GM08714 (cell line): Measurements from ENCODE around the gene CHTF8.
"Not testable (repeated sequence)": the region's sequence is repeated elsewhere in the genome, so short reads cannot be mapped to it uniquely, and the experiment has no call there.

Source experiments
- H3K4me3 ChIP-seq: fragments of 200-500 bp; sonication (Bioruptor generic); 2 replicates; pipeline ENCODE4 v1.5.1; 2014; ENCODE audit warnings: mild to moderate bottlenecking, low read length, inconsistent platforms
- ZNF274 ChIP-seq: IDR thresholded peaks from 2 replicates; pipeline ENCODE4 v1.6.1; 2012; ENCODE audit warnings: mild to moderate bottlenecking, low read depth, low read length

Gene CHTF8

GRCh38 chr16:69126221-69126620 lies 6.2 kb downstream of the CHTF8 start:
- no peak overlapping the region for H3K4me3 ChIP-seq
- TF ChIP-seq ZNF274 = no peak

GRCh38 chr16:69124961-69125360 lies 7.4 kb downstream of the CHTF8 start:
- H3K4me3 ChIP-seq = not testable (repeated sequence)

GRCh38 chr16:69124406-69124805 lies 8.0 kb downstream of the CHTF8 start:
- H3K4me3 ChIP-seq = not testable (repeated sequence)

- TF ChIP-seq ZNF274 = no peak
- H3K4me3 ChIP-seq = no peak overlapping the region
Observed at GRCh38 chr16:69123910-69124309, 8.5 kb downstream of the CHTF8 start.

- no peak overlapping the region for H3K4me3 ChIP-seq
Observed at GRCh38 chr16:69120096-69120664, 12.2 kb downstream of the CHTF8 start.

GRCh38 chr16:69119536-69119935 lies 12.9 kb downstream of the CHTF8 start:
- no peak for TF ChIP-seq ZNF274
- no peak overlapping the region for H3K4me3 ChIP-seq

More at GRCh38 chr16:69120096-69120664, 12.2 kb downstream of the CHTF8 start:
- no peak for TF ChIP-seq ZNF274

GRCh38 chr16:69118994-69119393 lies 13.4 kb downstream of the CHTF8 start:
- H3K4me3 ChIP-seq = no peak overlapping the region
- no peak for TF ChIP-seq ZNF274

GRCh38 chr16:69118468-69118867 lies 13.9 kb downstream of the CHTF8 start:
- H3K4me3 ChIP-seq = no peak overlapping the region
- TF ChIP-seq ZNF274 = no peak

- H3K4me3 ChIP-seq = no peak overlapping the region
- TF ChIP-seq ZNF274 = no peak
Observed at GRCh38 chr16:69116906-69117305, 15.5 kb downstream of the CHTF8 start.

- no peak for TF ChIP-seq ZNF274
- H3K4me3 ChIP-seq = no peak overlapping the region
Observed at GRCh38 chr16:69116256-69116875, 16.0 kb downstream of the CHTF8 start.

GRCh38 chr16:69115837-69116236 lies 16.6 kb downstream of the CHTF8 start:
- TF ChIP-seq ZNF274 = no peak
- H3K4me3 ChIP-seq = no peak overlapping the region

GRCh38 chr16:69115361-69115760 lies 17.0 kb downstream of the CHTF8 start:
- no peak for TF ChIP-seq ZNF274
- no peak overlapping the region for H3K4me3 ChIP-seq

- no peak overlapping the region for H3K4me3 ChIP-seq
- no peak for TF ChIP-seq ZNF274
Observed at GRCh38 chr16:69114976-69115355, 17.4 kb downstream of the CHTF8 start.

- H3K4me3 ChIP-seq = no peak overlapping the region
- TF ChIP-seq ZNF274 = no peak
Observed at GRCh38 chr16:69114346-69114975, 17.9 kb downstream of the CHTF8 start.

GRCh38 chr16:69113216-69113615 lies 19.2 kb downstream of the CHTF8 start:
- no peak overlapping the region for H3K4me3 ChIP-seq
- TF ChIP-seq ZNF274 = no peak
